Measurements from ENCODE around the gene RHOD. TPM values are rescaled to one million over a fixed set of nuclear protein-coding genes. Genes with fewer than 3 reads are reported as not detected.

RHOD gene
- total and polyA plus RNA-seq, 2 donors from 2014 or later = 20.9 to 50.2 TPM

DNA sequence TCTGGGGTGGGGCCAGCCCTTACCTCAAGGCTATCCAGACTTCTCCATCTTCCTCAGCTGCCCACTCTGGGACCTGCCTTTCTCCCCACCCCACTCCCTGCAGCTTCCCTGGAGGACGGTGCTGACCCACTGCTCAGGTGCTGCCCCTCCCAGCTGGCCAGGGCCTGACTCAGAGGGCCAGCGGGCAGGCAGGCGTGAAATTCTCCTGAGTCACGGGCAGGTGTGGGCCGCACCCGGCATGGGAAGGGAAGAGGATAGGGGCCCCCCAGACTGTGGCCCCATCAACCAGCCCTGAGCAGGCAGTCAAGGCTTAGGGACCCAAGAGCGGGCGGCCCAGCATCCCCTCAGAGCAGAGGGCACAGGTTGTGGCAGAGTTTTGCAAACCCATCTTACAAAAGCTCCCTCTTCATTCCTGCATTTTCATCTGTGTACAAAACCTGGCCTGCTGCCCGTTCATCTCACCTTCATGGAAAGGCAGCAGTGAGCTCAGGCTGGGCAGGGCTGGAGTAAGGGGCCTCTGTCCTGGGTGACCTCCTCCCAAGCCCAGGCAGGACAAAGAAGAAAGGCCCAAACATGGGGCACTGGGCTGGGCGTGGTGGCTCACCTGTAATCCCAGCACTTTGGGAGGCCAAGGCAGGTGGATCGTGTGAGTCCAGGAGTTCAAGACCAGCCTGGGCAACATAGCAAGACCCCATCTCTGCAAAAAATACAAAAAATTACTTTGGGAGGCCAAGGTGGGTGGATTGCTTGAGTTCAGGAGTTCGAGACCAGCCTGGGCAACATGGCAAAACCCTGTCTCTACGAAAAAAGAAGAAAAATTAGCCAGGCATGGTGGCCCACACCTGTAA lies 6.1 kb downstream of the RHOD start:
- DNase-seq = peak in 3 of 5 donors; percentile 27 to 89 (median 47)
- H3K27me3 ChIP-seq (ENCODE audit: control insufficient read depth, insufficient read depth, low read length) = no peaks in the 10 kb centered on the region
- no peak overlapping the region for H3K4me3 ChIP-seq (ENCODE audit: low read length in 3 of 3)
- intact Hi-C loops (cut with DNase I) = no loop called here
- FAIRE-seq = no peak
- H3K4me1 ChIP-seq (ENCODE audit: control insufficient read depth in 2 of 3, insufficient read depth in 2 of 3, low read depth in 1 of 3, low read length in 3 of 3) = peaks cover 0 to 6% (median 0%) of the 10 kb centered on the region in 3 donors
- TF ChIP-seq CTCF (IDR thresholded peaks at IDR 0.05; ENCODE audit: borderline replicate concordance, extremely low read depth, insufficient read depth) = no peak
- no peaks in the 10 kb centered on the region for H3K9me3 ChIP-seq (ENCODE audit: control insufficient read depth in 2 of 3, insufficient read depth in 1 of 3, low read length in 3 of 3)
- H3K36me3 ChIP-seq (ENCODE audit: control insufficient read depth in 2 of 3, insufficient read depth in 3 of 3, low read length in 3 of 3) = no peaks in the 10 kb centered on the region
- no peak overlapping the region for H3K9ac ChIP-seq (ENCODE audit: low read length in 3 of 3)
- H3K27ac ChIP-seq (ENCODE audit: low read depth in 2 of 2, low read length in 2 of 2) = peak overlapping the region; percentile 71 to 77

DNA sequence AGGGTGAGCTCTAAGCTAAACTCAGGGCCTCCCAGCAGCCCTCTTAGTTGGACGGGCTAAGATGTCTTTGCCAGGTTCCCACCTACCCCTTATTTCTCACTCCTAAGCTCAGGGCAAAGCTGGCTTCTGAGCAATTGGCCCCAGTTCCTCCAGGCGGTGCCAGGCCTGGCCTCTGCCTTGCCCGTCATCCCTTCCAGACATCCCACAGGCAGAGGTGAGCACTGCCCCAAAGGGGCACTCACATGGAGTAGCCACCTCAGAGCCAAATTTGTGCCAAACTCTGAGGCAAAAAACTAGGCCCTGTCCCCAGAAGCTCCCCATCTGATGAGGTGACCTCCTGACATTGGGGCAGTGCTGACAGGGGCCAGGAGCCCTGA lies 9.7 kb downstream of the RHOD start:
- no peak overlapping the region for H3K27ac ChIP-seq (ENCODE audit: low read depth in 2 of 2, low read length in 2 of 2)
- DNase-seq (no peak), FAIRE-seq (no peak)

DNA sequence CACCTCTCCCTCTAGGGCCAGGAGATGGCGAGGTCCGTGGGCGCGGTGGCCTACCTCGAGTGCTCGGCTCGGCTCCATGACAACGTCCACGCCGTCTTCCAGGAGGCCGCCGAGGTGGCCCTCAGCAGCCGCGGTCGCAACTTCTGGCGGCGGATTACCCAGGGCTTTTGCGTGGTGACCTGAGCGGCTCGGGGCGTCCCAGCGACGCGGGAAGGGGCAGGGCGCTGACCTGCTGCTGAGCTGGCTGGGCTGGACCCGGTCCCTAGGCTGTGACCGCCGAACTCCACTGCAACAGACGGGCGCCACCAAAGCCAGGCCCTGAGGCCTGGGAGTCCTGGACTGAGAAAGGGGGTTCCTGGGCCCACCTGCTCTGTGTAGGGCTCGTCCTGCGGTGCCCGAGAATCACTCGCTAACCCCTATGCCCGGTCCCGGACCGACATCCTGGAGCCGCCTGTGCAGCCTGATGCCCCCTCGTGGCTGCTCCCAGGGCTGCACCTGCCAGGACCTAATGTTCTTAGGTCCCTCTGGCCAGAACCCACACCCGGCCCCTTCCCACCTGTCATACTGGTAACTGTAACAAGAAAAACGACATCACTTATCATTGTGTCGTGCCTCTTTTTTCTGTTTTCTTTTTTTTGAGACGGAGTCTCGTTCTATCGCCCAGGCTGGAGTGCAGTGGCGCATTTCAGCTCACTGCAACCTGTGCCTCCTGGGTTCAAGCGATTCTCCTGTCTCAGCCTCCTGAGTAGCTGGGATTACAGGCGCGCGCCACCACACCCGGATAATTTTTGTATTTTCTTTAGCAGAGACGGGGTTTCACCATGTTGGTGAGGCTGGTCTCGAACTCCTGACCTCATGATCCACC lies 15.0 kb downstream of the RHOD start:
- H3K9me3 ChIP-seq (ENCODE audit: control insufficient read depth in 2 of 3, insufficient read depth in 1 of 3, low read length in 3 of 3) = no peaks in the 10 kb centered on the region
- DNase-seq = peak in 4 of 5 donors; percentile 80 to 88 (median 86)
- intact Hi-C loops (cut with DNase I) = no loop called here
- FAIRE-seq = no peak
- TF ChIP-seq CTCF (IDR thresholded peaks at IDR 0.05; ENCODE audit: borderline replicate concordance, extremely low read depth, insufficient read depth) = peak; percentile 78
- no peaks in the 10 kb centered on the region for H3K36me3 ChIP-seq (ENCODE audit: control insufficient read depth in 2 of 3, insufficient read depth in 3 of 3, low read length in 3 of 3)
- H3K9ac ChIP-seq (ENCODE audit: low read length in 3 of 3) = no peak overlapping the region
- no peaks in the 10 kb centered on the region for H3K27me3 ChIP-seq (ENCODE audit: control insufficient read depth, insufficient read depth, low read length)
- peaks cover 0 to 4% (median 0%) of the 10 kb centered on the region in 3 donors for H3K4me1 ChIP-seq (ENCODE audit: control insufficient read depth in 2 of 3, insufficient read depth in 2 of 3, low read depth in 1 of 3, low read length in 3 of 3)
- no peak overlapping the region for H3K4me3 ChIP-seq (ENCODE audit: low read length in 3 of 3)
- no peak overlapping the region for H3K27ac ChIP-seq (ENCODE audit: low read depth in 2 of 2, low read length in 2 of 2)

More for the DNA sequence above, 9.7 kb downstream of the RHOD start:
- intact Hi-C loops (cut with DNase I) = no loop called here
- no peaks in the 10 kb centered on the region for H3K36me3 ChIP-seq (ENCODE audit: control insufficient read depth in 2 of 3, insufficient read depth in 3 of 3, low read length in 3 of 3)
- H3K27me3 ChIP-seq (ENCODE audit: control insufficient read depth, insufficient read depth, low read length) = no peaks in the 10 kb centered on the region
- peaks cover 0 to 7% (median 0%) of the 10 kb centered on the region in 3 donors for H3K4me1 ChIP-seq (ENCODE audit: control insufficient read depth in 2 of 3, insufficient read depth in 2 of 3, low read depth in 1 of 3, low read length in 3 of 3)
- no peaks in the 10 kb centered on the region for H3K9me3 ChIP-seq (ENCODE audit: control insufficient read depth in 2 of 3, insufficient read depth in 1 of 3, low read length in 3 of 3)
- no peak overlapping the region for H3K9ac ChIP-seq (ENCODE audit: low read length in 3 of 3)
- TF ChIP-seq CTCF (IDR thresholded peaks at IDR 0.05; ENCODE audit: borderline replicate concordance, extremely low read depth, insufficient read depth) = no peak
- no peak overlapping the region for H3K4me3 ChIP-seq (ENCODE audit: low read length in 3 of 3)
